Measurements from ENCODE around the gene PIK3CG.

DNA sequence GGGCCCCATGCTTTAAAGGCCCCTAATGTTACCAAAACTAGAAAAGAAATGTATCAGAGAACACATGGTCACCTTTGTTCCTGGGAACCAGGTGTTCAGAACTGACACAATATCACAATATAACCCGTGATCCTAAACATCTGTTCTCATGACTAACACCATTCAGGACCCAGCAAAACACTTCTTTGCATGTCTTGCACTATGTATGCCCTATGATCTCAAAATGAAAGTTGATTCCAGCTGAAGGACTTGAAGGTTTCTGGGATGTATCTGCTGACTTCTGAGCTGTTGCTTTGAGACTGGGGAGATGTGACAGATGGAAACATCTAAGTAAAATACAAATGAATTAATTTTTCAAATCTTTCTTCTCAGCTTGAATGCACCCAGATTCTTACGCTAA, 37.5 kb upstream of the PIK3CG start:
- TF ChIP-seq ZNF596 (tag by site-specific recombination; IDR thresholded peaks at IDR 0.05) (no peak), SETDB1 (IDR thresholded peaks at IDR 0.05; ENCODE audit: insufficient read length, low read length) (no peak), ZNF610 (tag by site-specific recombination; IDR thresholded peaks at IDR 0.05; ENCODE audit: borderline replicate concordance) (no peak), ZNF10 (tag by site-specific recombination; IDR thresholded peaks at IDR 0.05) (no peak), ZNF274 (IDR thresholded peaks at IDR 0.05; ENCODE audit: low read length) (no peak), ZNF274 (tag by site-specific recombination; IDR thresholded peaks at IDR 0.05; ENCODE audit: borderline replicate concordance) (no peak)
- TF ChIP-seq, protein P1, sequence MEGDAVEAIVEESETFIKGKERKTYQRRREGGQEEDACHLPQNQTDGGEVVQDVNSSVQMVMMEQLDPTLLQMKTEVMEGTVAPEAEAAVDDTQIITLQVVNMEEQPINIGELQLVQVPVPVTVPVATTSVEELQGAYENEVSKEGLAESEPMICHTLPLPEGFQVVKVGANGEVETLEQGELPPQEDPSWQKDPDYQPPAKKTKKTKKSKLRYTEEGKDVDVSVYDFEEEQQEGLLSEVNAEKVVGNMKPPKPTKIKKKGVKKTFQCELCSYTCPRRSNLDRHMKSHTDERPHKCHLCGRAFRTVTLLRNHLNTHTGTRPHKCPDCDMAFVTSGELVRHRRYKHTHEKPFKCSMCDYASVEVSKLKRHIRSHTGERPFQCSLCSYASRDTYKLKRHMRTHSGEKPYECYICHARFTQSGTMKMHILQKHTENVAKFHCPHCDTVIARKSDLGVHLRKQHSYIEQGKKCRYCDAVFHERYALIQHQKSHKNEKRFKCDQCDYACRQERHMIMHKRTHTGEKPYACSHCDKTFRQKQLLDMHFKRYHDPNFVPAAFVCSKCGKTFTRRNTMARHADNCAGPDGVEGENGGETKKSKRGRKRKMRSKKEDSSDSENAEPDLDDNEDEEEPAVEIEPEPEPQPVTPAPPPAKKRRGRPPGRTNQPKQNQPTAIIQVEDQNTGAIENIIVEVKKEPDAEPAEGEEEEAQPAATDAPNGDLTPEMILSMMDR (tag by site-specific recombination; IDR thresholded peaks at IDR 0.05), result no peak
- TF ChIP-seq, protein P2, sequence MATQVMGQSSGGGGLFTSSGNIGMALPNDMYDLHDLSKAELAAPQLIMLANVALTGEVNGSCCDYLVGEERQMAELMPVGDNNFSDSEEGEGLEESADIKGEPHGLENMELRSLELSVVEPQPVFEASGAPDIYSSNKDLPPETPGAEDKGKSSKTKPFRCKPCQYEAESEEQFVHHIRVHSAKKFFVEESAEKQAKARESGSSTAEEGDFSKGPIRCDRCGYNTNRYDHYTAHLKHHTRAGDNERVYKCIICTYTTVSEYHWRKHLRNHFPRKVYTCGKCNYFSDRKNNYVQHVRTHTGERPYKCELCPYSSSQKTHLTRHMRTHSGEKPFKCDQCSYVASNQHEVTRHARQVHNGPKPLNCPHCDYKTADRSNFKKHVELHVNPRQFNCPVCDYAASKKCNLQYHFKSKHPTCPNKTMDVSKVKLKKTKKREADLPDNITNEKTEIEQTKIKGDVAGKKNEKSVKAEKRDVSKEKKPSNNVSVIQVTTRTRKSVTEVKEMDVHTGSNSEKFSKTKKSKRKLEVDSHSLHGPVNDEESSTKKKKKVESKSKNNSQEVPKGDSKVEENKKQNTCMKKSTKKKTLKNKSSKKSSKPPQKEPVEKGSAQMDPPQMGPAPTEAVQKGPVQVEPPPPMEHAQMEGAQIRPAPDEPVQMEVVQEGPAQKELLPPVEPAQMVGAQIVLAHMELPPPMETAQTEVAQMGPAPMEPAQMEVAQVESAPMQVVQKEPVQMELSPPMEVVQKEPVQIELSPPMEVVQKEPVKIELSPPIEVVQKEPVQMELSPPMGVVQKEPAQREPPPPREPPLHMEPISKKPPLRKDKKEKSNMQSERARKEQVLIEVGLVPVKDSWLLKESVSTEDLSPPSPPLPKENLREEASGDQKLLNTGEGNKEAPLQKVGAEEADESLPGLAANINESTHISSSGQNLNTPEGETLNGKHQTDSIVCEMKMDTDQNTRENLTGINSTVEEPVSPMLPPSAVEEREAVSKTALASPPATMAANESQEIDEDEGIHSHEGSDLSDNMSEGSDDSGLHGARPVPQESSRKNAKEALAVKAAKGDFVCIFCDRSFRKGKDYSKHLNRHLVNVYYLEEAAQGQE (tag by site-specific recombination; IDR thresholded peaks at IDR 0.05), result no peak
